ENCODE data around the gene GRIFIN. TPM values are rescaled to one million over a fixed set of nuclear protein-coding genes. Genes with fewer than 3 reads are reported as not detected.

GRIFIN gene
- polyA plus RNA-seq, 2 donors = not detected

DNA sequence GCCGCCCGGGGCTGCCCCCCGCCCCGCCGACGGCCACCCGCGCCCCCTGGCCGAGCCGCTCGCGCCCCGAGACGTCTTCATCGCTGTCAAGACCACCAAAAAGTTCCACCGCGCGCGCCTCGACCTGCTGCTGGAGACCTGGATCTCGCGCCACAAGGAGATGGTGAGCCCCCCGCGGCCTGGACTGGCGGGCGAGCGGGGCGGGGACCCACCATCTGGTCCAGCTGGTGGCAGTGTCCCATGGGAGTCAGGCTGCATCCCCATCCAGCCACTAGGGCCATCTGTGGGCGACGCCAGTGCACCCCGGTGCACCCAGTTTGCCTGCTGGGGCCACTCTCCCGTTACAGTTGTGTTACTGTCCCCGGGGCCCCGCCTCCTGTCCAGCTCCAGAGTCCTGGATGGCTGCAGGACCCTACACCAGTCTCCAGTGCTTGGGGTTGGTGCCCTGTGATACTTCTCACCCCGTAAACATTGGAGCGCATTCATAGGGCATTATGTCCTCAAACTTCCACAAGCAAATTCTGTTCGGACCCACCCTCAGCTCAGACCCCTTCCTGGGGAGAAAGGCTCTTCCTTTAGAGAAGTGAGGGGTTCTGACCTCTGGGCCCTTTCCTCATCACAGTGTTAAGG is 44.0 kb upstream of the GRIFIN start:
- H3K4me3 ChIP-seq (ENCODE audit: low read depth in 1 of 2, low read length in 2 of 2) = peak overlapping the region; percentile 53 to 69
- peaks cover 4 to 27% of the 10 kb centered on the region in 2 donors for H3K4me1 ChIP-seq (ENCODE audit: control insufficient read depth in 2 of 2, insufficient read depth in 2 of 2, low read length in 1 of 2)
- no peaks in the 10 kb centered on the region for H3K9me3 ChIP-seq (ENCODE audit: control insufficient read depth in 2 of 2, insufficient read depth in 1 of 2, low read depth in 1 of 2, low read length in 1 of 2)
- peaks cover 0 to 2% of the 10 kb centered on the region in 2 donors for H3K36me3 ChIP-seq (ENCODE audit: control insufficient read depth in 2 of 2, insufficient read depth in 2 of 2, low read length in 1 of 2)
- H3K27me3 ChIP-seq (ENCODE audit: control insufficient read depth in 1 of 2, insufficient read depth in 2 of 2, low read length in 2 of 2) = no peaks in the 10 kb centered on the region
- H3K27ac ChIP-seq (ENCODE audit: low read depth in 2 of 2, low read length in 1 of 2) = peak overlapping the region; percentile 3 to 41
- 2% methylated on average over 24 to 37 of the region's 37 CpGs for WGBS, 2 donors

- Histone ChIP-seq H3K4me3 (ENCODE audit: low read depth in 1 of 2, low read length in 2 of 2) (peak within 1 kb of the TSS; percentile 53 to 69), H3K36me3 (ENCODE audit: control insufficient read depth in 2 of 2, insufficient read depth in 2 of 2, low read length in 1 of 2) (no peaks in the 10 kb centered on the region), H3K4me1 (ENCODE audit: control insufficient read depth in 2 of 2, insufficient read depth in 2 of 2, low read length in 1 of 2) (peaks cover 2 to 21% of the 10 kb centered on the region in 2 donors), H3K27me3 (ENCODE audit: control insufficient read depth in 1 of 2, insufficient read depth in 2 of 2, low read length in 2 of 2) (no peaks in the 10 kb centered on the region), H3K9me3 (ENCODE audit: control insufficient read depth in 2 of 2, insufficient read depth in 1 of 2, low read depth in 1 of 2, low read length in 1 of 2) (no peaks in the 10 kb centered on the region), H3K27ac (ENCODE audit: low read depth in 2 of 2, low read length in 1 of 2) (peak within 1 kb of the TSS; percentile 30 to 41)
- WGBS, 2 donors = 1% methylated on average over 53 to 95 of the region's 95 CpGs
Observed at GRCh38 chr7:2519119-2519930, 43.1 kb upstream of the GRIFIN start, which contains the start of gene LFNG. Gene LFNG (plus strand): TSS chr7:2519774. CDS start chr7:2519862, 88 bp downstream.

DNA sequence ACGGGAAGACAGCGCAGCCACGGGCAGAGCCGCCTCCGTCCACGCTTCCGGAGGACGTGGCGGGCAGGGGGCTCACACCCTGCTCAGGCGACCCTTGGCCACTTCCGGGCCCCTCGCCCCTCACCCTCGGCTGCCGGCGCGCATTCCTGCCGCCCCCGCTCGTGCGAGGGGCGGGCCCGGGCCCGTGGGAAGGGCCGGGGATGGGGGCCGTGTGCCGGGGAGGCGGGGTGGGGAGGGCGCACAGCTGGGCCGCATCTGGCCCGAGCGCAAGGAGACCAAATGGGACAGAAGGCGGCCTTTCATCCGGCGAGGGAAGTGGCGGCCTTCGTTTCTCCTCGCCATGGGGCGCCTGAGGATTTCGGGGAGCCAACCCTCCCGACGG is 42.5 kb upstream of the GRIFIN start:
- H3K9me3 ChIP-seq (ENCODE audit: control insufficient read depth in 2 of 2, insufficient read depth in 1 of 2, low read depth in 1 of 2, low read length in 1 of 2) = no peaks in the 10 kb centered on the region
- peaks cover 2 to 16% of the 10 kb centered on the region in 2 donors for H3K4me1 ChIP-seq (ENCODE audit: control insufficient read depth in 2 of 2, insufficient read depth in 2 of 2, low read length in 1 of 2)
- WGBS, 2 donors = 8 to 11% methylated on average over 41 of the region's 41 CpGs
- no peaks in the 10 kb centered on the region for H3K36me3 ChIP-seq (ENCODE audit: control insufficient read depth in 2 of 2, insufficient read depth in 2 of 2, low read length in 1 of 2)
- no peaks in the 10 kb centered on the region for H3K27me3 ChIP-seq (ENCODE audit: control insufficient read depth in 1 of 2, insufficient read depth in 2 of 2, low read length in 2 of 2)
- H3K4me3 ChIP-seq (ENCODE audit: low read depth in 1 of 2, low read length in 2 of 2) = peak overlapping the region; percentile 35 to 53
- peak overlapping the region in 1 of 2 donors; percentile 30 for H3K27ac ChIP-seq (ENCODE audit: low read depth in 2 of 2, low read length in 1 of 2)

GRCh38 chr7:2517678-2518507 is 41.7 kb upstream of the GRIFIN start:
- Histone ChIP-seq H3K27ac (ENCODE audit: low read depth in 2 of 2, low read length in 1 of 2) (no peak overlapping the region), H3K27me3 (ENCODE audit: control insufficient read depth in 1 of 2, insufficient read depth in 2 of 2, low read length in 2 of 2) (no peaks in the 10 kb centered on the region), H3K36me3 (ENCODE audit: control insufficient read depth in 2 of 2, insufficient read depth in 2 of 2, low read length in 1 of 2) (no peaks in the 10 kb centered on the region), H3K9me3 (ENCODE audit: control insufficient read depth in 2 of 2, insufficient read depth in 1 of 2, low read depth in 1 of 2, low read length in 1 of 2) (no peaks in the 10 kb centered on the region), H3K4me3 (ENCODE audit: low read depth in 1 of 2, low read length in 2 of 2) (no peak overlapping the region), H3K4me1 (ENCODE audit: control insufficient read depth in 2 of 2, insufficient read depth in 2 of 2, low read length in 1 of 2) (peaks cover 2 to 8% of the 10 kb centered on the region in 2 donors)
- WGBS, 2 donors = 64 to 79% methylated on average over 18 of the region's 18 CpGs

GRCh38 chr7:2517026-2517425 is 40.8 kb upstream of the GRIFIN start:
- no peak overlapping the region for H3K4me3 ChIP-seq (ENCODE audit: low read depth in 1 of 2, low read length in 2 of 2)
- no peaks in the 10 kb centered on the region for H3K27me3 ChIP-seq (ENCODE audit: control insufficient read depth in 1 of 2, insufficient read depth in 2 of 2, low read length in 2 of 2)
- no peaks in the 10 kb centered on the region for H3K9me3 ChIP-seq (ENCODE audit: control insufficient read depth in 2 of 2, insufficient read depth in 1 of 2, low read depth in 1 of 2, low read length in 1 of 2)
- H3K36me3 ChIP-seq (ENCODE audit: control insufficient read depth in 2 of 2, insufficient read depth in 2 of 2, low read length in 1 of 2) = no peaks in the 10 kb centered on the region
- WGBS, 2 donors = 66 to 70% methylated on average over 8 of the region's 8 CpGs
- no peak overlapping the region for H3K27ac ChIP-seq (ENCODE audit: low read depth in 2 of 2, low read length in 1 of 2)
- peaks cover 2 to 12% of the 10 kb centered on the region in 2 donors for H3K4me1 ChIP-seq (ENCODE audit: control insufficient read depth in 2 of 2, insufficient read depth in 2 of 2, low read length in 1 of 2)

- H3K9me3 ChIP-seq (ENCODE audit: control insufficient read depth in 2 of 2, insufficient read depth in 1 of 2, low read depth in 1 of 2, low read length in 1 of 2) = no peaks in the 10 kb centered on the region
- H3K36me3 ChIP-seq (ENCODE audit: control insufficient read depth in 2 of 2, insufficient read depth in 2 of 2, low read length in 1 of 2) = no peaks in the 10 kb centered on the region
- no peaks in the 10 kb centered on the region for H3K27me3 ChIP-seq (ENCODE audit: control insufficient read depth in 1 of 2, insufficient read depth in 2 of 2, low read length in 2 of 2)
- H3K4me1 ChIP-seq (ENCODE audit: control insufficient read depth in 2 of 2, insufficient read depth in 2 of 2, low read length in 1 of 2) = peaks cover 2 to 12% of the 10 kb centered on the region in 2 donors
- H3K27ac ChIP-seq (ENCODE audit: low read depth in 2 of 2, low read length in 1 of 2) = no peak overlapping the region
- no peak overlapping the region for H3K4me3 ChIP-seq (ENCODE audit: low read depth in 1 of 2, low read length in 2 of 2)
- WGBS, 2 donors = 84 to 86% methylated on average over 8 of the region's 8 CpGs
Observed at GRCh38 chr7:2516194-2516555, 40.0 kb upstream of the GRIFIN start.

DNA sequence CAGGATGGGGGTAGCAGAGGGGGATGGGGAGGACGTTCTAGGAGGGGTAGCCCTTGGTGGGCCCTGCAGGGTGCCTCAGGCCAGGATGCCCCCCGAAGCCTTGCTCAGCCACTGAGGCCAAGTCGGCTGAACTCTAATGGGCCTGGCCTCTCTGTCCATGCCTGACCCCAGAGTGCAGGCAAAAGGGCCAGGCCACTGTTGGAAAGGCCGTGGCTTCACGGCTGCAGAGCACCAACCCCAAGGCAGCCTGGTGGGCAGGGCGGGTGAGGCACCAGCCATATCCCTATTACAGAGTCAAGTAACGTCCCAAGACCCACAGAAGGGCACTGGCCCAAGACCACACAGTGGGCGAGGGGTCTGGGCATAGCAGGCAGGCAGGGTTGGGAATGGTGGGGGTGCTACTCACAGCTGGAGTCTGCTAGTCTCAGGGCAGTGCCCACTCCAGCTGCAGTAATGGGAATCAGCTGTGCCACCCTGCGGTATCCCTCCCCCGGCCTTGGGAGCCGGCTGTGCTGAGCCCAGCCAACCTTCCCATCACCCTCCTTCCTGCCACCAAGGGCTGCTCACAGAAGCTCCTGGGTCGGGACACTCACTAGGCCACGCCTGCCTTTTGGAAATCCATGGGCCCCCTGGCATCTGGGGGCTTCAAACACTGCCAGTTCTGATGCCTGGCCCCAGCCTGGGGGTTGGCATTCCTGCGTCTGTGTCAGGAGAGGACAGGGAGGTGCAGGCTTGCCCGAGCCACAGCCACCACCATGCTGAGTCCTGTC is 39.4 kb upstream of the GRIFIN start:
- 89 to 91% methylated on average over 15 of the region's 15 CpGs for WGBS, 2 donors
- Histone ChIP-seq H3K27me3 (ENCODE audit: control insufficient read depth in 1 of 2, insufficient read depth in 2 of 2, low read length in 2 of 2) (no peaks in the 10 kb centered on the region), H3K9me3 (ENCODE audit: control insufficient read depth in 2 of 2, insufficient read depth in 1 of 2, low read depth in 1 of 2, low read length in 1 of 2) (no peaks in the 10 kb centered on the region), H3K27ac (ENCODE audit: low read depth in 2 of 2, low read length in 1 of 2) (no peak overlapping the region), H3K4me1 (ENCODE audit: control insufficient read depth in 2 of 2, insufficient read depth in 2 of 2, low read length in 1 of 2) (peaks cover 2 to 15% of the 10 kb centered on the region in 2 donors), H3K4me3 (ENCODE audit: low read depth in 1 of 2, low read length in 2 of 2) (no peak overlapping the region), H3K36me3 (ENCODE audit: control insufficient read depth in 2 of 2, insufficient read depth in 2 of 2, low read length in 1 of 2) (no peaks in the 10 kb centered on the region)

- Histone ChIP-seq H3K27ac (ENCODE audit: low read depth in 2 of 2, low read length in 1 of 2) (no peak overlapping the region), H3K27me3 (ENCODE audit: control insufficient read depth in 1 of 2, insufficient read depth in 2 of 2, low read length in 2 of 2) (no peaks in the 10 kb centered on the region), H3K9me3 (ENCODE audit: control insufficient read depth in 2 of 2, insufficient read depth in 1 of 2, low read depth in 1 of 2, low read length in 1 of 2) (no peaks in the 10 kb centered on the region), H3K4me3 (ENCODE audit: low read depth in 1 of 2, low read length in 2 of 2) (no peak overlapping the region), H3K4me1 (ENCODE audit: control insufficient read depth in 2 of 2, insufficient read depth in 2 of 2, low read length in 1 of 2) (peaks cover 3 to 13% of the 10 kb centered on the region in 2 donors), H3K36me3 (ENCODE audit: control insufficient read depth in 2 of 2, insufficient read depth in 2 of 2, low read length in 1 of 2) (no peaks in the 10 kb centered on the region)
- 82 to 84% methylated on average over 9 of the region's 9 CpGs for WGBS, 2 donors
Observed at GRCh38 chr7:2514473-2515423, 38.5 kb upstream of the GRIFIN start.

Measured in esophagus (tissue), 2 donors.